Measurements from ENCODE around the gene TEK.

DNA sequence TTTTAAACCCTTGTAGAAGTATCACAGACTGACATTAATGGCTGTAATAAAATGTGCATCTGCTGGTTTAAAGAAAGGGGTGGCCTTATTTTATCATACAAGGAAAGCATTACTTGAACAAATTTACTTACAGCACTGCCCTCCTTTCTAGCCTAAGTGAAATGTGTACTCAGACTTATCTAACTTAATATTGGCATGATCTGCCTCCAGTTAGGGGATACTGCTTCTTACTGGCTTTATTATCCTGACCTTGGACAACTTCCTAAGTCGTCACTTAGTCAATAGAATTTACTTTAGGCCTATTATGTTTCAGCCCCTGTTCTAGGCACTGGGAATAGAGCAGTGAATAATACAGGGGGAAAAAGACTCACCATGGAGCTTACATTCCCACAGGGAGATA lies 79.4 kb downstream of the TEK start:
- TF ChIP-seq, protein P1, sequence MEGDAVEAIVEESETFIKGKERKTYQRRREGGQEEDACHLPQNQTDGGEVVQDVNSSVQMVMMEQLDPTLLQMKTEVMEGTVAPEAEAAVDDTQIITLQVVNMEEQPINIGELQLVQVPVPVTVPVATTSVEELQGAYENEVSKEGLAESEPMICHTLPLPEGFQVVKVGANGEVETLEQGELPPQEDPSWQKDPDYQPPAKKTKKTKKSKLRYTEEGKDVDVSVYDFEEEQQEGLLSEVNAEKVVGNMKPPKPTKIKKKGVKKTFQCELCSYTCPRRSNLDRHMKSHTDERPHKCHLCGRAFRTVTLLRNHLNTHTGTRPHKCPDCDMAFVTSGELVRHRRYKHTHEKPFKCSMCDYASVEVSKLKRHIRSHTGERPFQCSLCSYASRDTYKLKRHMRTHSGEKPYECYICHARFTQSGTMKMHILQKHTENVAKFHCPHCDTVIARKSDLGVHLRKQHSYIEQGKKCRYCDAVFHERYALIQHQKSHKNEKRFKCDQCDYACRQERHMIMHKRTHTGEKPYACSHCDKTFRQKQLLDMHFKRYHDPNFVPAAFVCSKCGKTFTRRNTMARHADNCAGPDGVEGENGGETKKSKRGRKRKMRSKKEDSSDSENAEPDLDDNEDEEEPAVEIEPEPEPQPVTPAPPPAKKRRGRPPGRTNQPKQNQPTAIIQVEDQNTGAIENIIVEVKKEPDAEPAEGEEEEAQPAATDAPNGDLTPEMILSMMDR (tag by site-specific recombination; IDR thresholded peaks at IDR 0.05): no peak
- TF ChIP-seq, protein P2, sequence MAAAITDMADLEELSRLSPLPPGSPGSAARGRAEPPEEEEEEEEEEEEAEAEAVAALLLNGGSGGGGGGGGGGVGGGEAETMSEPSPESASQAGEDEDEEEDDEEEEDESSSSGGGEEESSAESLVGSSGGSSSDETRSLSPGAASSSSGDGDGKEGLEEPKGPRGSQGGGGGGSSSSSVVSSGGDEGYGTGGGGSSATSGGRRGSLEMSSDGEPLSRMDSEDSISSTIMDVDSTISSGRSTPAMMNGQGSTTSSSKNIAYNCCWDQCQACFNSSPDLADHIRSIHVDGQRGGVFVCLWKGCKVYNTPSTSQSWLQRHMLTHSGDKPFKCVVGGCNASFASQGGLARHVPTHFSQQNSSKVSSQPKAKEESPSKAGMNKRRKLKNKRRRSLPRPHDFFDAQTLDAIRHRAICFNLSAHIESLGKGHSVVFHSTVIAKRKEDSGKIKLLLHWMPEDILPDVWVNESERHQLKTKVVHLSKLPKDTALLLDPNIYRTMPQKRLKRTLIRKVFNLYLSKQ (tag by site-specific recombination; IDR thresholded peaks at IDR 0.05; ENCODE audit: borderline replicate concordance): no peak
- TF ChIP-seq, protein P3, sequence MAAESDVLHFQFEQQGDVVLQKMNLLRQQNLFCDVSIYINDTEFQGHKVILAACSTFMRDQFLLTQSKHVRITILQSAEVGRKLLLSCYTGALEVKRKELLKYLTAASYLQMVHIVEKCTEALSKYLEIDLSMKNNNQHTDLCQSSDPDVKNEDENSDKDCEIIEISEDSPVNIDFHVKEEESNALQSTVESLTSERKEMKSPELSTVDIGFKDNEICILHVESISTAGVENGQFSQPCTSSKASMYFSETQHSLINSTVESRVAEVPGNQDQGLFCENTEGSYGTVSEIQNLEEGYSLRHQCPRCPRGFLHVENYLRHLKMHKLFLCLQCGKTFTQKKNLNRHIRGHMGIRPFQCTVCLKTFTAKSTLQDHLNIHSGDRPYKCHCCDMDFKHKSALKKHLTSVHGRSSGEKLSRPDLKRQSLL (tag by site-specific recombination; IDR thresholded peaks at IDR 0.05): no peak
- TF ChIP-seq, protein P4, sequence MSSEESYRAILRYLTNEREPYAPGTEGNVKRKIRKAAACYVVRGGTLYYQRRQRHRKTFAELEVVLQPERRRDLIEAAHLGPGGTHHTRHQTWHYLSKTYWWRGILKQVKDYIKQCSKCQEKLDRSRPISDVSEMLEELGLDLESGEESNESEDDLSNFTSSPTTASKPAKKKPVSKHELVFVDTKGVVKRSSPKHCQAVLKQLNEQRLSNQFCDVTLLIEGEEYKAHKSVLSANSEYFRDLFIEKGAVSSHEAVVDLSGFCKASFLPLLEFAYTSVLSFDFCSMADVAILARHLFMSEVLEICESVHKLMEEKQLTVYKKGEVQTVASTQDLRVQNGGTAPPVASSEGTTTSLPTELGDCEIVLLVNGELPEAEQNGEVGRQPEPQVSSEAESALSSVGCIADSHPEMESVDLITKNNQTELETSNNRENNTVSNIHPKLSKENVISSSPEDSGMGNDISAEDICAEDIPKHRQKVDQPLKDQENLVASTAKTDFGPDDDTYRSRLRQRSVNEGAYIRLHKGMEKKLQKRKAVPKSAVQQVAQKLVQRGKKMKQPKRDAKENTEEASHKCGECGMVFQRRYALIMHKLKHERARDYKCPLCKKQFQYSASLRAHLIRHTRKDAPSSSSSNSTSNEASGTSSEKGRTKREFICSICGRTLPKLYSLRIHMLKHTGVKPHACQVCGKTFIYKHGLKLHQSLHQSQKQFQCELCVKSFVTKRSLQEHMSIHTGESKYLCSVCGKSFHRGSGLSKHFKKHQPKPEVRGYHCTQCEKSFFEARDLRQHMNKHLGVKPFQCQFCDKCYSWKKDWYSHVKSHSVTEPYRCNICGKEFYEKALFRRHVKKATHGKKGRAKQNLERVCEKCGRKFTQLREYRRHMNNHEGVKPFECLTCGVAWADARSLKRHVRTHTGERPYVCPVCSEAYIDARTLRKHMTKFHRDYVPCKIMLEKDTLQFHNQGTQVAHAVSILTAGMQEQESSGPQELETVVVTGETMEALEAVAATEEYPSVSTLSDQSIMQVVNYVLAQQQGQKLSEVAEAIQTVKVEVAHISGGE (tag by site-specific recombination; conservative IDR thresholded peaks at IDR 0.05; ENCODE audit: low read depth): no peak
- no peak for TF ChIP-seq ZIC2 (tag by site-specific recombination; IDR thresholded peaks at IDR 0.05)

Measured in HEK293 (cell line).